GM18526 (cell line): ENCODE measurements around the gene TMEM19.

ENCODE experiments used
- POLR2A ChIP-seq: IDR thresholded peaks from 3 replicates; pipeline ENCODE4 v1.6.1; 2011; ENCODE audit not compliant: insufficient read length; ENCODE audit errors: extremely low read depth

The TMEM19 gene

DNA sequence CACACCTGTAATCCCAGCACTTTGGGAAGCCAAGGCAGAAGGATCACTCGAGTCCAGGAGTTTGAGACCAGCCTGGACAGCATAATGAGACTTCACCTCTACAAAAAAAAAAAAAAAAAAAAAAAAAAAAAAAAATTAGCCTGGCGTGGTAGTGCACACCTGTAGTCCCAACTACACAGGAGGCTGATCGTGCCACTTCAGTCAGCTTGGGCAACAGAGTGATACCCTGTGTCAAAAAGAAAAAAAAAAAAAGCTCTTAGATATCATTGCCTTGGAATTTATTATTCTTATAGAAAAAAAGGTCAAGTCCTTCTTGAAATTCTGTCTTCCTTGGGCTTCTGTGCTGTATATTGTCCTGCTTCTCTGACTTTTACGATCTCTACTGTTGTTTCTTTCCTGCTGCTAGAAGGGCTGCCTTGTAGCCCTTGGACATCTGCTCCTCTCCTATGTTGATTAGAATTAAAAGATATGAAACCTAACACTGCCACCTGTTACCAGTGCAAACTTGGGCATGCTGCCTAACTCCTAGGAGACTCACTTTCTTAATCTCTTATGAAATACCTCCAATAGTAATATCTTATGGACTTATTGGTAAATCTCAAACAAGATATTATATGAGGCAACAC is 5.7 kb downstream of the TMEM19 start:
- TF ChIP-seq POLR2A: no peak

DNA sequence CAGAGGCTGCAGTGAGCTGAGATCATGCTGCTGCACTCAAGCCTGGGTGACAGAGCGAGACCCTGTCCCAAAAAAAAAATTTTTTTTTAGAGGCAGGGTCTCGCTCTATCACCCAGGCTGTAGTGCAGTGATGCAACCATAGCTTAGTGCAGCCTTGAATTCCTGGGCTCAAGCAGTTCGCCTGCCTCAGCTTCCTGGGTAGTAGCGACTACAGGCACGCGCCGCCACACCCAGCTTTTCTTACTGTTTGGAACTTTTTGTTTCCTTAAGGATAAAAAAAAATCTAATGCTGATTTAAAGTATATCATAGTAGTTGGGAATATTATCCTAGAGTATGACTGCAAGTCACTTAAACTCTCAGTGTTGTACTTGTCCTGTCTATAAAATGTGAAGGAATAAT is 7.2 kb downstream of the TMEM19 start:
- TF ChIP-seq POLR2A: no peak

DNA sequence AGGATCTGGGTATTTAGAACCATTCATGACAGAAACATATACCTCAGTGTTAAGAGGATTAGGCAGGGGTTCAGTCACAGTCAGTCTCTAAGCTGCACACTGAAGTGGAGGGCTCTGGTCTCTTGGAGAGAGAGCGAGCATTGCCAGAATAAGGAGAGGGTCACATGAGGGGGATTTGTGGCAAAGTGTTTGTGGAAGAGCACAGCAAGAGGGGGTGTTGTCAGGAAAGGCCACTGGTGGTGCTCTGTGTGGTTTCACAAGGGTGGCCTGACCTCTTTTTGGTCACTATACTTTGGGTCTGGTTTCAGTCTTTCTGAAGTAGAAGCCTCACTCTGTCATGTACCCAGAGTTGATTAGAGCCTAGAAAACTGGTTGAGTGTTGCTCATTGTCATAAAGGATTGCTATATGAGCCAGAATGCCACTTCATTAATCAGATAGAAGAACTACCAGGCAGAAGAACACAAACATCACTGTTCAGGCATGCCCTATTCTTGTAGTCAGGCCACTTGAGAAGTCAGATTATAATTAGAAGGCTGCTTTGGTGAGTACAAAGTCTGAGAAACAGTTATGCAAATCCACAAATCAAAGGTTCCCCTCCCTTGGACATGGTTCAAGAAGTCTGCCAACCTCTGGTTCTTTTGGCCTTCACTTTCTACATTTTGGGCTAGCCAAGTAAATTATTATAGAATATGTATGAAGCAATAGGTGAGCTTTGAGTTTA is 8.4 kb downstream of the TMEM19 start:
- TF ChIP-seq POLR2A: no peak

DNA sequence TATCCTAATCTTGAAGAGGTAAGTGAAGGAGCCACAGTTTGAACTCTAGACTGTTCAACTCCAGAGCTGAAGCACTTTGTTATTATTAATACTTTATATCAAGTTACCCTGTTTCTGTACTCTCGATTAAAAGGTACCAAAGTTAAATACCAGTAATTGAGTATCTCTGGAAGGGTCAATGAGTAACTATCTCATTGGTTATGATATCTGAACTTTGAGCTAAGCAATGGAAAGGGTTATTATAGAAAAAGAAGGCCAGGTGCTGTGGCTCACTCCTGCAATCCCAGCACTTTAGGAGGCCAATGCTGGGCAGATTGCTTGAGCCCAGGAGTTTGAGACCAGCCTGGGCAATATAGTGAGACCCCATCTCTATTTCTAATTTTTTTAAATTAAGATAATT is 9.9 kb downstream of the TMEM19 start:
- TF ChIP-seq POLR2A: no peak

DNA sequence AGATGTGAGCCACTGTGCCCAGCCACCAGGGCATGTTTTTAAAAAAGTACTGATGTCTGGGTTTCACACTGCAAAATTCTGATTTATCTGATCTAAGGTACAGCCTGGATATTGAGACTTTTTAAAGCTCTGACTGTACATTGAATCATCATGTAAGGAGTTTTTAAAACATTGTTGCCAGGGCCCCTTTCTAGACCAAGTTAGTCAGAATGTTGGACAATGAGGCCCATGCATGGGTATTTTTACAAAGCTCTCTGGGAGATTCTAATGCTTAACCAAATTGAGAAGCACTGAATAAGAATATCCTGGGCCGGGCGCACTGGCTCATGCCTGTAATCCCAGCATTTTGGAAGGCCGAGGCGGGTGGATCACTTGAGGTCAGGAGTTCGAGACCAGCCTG is 16.7 kb downstream of the TMEM19 start:
- TF ChIP-seq POLR2A: no peak

DNA sequence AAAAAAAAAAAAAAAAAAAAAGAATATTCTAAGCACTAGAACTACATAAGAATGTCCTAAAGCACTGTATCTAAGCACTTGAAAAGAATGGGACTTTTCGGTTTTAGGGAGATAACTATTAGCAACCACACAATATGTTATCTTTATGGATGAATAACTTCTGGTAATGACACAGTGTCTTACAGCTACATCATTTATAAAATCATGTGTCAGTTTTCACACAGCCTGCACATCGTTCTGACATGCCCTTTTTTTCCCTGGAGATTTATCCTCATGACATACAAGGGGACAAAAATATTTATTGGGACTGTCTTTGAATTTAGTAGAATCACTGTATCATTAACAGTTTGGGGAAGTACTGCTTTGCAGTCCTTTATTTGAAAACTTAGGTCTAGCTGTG is 17.3 kb downstream of the TMEM19 start:
- no peak for TF ChIP-seq POLR2A

DNA sequence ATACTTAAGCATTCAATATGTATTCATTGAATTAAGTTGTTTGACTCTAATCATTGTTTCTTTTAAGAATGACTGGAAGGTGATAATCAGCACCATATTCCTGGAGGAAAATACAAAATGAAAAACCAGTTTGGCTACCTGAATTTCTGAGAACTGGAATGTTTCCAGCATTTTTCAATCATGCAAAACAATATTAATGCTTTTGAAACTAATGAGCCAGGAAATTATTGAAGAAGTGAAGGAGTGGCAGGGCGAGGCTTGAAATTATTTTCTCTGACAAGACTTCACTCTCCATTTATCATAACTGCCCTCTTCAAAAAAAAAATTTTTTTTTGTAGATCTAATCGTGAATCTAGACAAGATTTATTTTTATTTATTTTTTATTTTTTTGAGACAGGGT is 19.0 kb downstream of the TMEM19 start:
- TF ChIP-seq POLR2A: no peak

DNA sequence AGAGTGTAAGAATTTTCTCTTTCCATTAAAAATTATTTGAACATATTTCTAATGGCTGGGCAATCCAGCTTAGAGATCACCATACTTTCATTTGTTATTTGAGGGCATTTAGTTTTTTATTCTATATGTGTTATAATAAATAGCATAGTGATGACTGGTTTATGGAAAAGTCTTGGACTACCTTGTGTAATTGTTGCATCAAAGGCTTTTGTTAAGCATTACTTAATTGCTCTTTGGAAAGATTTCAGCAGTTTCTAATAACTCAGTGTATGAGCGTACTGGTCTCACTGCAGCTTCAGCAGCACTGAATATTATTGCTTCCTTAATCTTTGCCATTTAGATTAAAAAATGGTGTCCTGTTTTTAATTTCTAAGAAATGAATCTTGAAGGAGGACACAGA is 22.8 kb downstream of the TMEM19 start:
- no peak for TF ChIP-seq POLR2A

DNA sequence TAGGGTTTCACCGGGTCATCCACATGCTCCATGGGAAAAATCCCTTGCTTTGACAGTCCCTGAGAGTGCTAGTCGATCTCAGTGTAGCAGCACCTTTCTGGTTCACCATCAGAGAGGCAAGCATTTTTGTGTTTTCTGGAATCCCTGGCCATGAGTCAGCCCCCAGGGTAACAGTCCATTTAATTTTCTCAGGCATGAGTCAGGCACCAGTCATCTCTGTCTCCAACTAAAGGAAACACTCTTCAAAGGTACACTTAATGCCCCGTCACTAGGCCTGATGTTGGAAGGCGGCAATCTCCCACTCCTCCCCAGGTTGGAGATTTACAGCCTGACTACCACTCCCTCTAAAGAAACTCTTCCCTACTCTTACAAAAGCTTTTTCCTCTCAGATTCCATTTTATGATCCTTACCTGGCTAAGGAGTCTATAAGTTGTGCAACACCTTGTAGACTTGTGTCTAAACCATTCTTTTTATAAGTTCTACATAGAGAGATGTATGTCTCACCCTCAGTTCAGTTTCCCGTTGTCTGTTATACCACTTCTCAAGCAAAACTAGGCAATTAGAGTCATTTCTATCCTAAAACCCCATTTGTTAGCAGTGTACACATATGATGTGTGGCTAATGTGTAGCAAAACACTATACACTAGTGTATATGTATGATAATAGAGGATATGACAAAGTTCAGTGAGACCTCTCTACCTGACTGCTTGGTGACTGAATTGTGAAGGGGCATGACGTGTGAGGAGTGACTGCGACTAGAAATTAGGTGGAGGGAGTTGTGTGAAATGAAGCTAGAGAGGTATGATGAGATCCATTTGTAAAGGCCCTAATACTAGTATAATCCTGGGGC is 24.6 kb downstream of the TMEM19 start:
- no peak for TF ChIP-seq POLR2A

DNA sequence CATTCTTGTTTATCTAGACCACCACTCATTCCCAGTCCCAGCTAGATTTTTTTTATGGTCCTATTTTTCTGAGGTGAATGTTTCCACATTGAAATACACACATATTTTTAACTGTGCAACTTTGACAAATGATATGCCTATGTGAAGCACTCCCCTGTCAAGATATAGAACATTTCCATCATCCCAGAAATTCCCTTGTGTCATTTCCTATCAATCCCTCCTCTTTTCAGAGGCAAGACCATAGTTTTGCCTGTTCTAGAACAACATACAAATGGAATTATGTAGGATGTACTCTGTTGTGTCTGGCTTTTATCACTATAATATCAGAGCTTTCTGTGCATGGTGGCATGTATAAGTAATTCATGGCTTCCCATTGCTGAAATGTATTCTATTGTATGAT is 32.7 kb downstream of the TMEM19 start:
- TF ChIP-seq POLR2A: no peak

DNA sequence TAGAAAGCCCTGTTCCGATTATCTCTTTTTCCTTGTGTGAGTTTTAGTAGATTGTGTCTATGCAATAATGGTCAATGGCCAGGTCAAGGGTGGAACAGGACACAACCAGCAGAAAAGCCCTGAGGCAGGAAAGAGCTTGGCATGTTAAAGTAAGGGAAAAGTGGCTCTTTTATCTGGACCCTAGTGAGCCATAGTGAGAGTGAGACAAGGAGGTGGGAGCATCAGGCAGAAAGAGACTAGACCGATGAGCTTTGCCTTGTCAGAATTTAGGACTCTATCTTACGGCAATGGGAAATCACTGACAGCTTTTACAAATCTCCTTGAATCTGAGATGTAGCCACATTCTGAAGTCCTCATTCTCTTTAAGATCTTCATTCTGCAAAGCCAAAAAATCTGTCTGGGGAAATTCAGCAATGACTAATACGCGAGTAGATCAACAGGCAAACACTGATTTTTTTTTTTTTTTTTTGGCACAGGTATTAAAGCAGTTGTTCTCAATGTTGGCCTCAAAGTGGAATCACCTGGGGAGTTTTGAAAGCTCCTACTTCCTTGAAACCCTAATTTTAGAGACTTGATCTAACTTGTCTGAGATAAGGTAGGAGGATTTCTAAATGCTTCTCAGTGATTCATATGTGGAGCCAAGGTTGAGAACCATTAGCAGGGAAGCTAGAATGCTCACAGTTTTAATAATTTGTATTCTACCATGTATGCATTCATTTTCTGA is 33.9 kb downstream of the TMEM19 start:
- TF ChIP-seq POLR2A: no peak

DNA sequence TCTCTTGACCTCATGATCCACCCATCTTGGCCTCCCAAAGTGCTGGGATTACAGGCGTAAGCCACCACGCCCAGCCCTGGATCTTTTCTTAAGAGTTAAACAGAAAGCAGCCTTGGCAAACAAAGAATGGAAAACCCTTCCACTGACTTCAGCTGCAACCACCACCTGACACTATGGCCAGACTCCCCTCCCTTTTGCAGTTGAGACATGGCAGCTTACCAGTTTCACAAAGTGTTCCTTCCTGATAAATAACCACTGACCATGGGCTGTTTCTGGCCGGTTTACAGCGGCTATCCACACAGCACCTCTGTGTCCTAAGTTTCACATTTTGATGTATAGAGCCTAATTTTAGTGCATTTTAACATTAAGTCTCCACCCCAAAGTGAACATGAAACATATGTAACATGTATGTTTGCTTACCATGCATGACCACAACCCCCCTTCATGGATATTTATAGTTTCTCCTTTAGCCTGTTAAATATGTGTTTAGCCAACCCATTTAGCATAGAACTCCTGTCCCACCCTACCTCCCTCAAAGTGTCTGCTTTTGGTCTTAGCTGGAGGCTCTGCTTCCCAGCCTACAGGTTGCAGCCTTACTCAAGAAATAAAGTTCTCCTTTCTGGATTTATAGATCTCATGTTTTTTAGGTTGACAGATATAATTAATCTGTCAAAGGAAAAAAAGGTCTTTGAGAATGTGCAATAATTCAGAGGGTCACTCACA is 36.1 kb downstream of the TMEM19 start:
- no peak for TF ChIP-seq POLR2A

DNA sequence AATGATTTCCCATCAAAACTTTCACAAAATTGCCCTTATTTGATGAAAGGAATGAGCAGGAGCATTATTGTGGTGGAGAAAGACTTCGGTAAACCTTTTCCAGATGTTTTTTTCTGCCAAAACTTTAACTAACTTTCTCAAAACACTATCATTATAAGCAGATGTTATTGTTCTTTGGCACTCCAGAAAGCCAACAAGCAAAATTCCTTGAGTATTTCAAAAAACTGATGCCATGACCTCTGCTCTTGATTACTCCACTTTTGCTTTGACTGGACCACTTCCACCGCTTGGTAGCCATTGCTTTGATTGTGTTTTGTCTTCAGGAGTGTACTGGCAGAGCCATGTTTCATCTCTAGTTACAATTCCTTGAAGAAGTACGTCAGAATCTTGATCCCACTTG is 39.1 kb downstream of the TMEM19 start:
- TF ChIP-seq POLR2A: no peak

DNA sequence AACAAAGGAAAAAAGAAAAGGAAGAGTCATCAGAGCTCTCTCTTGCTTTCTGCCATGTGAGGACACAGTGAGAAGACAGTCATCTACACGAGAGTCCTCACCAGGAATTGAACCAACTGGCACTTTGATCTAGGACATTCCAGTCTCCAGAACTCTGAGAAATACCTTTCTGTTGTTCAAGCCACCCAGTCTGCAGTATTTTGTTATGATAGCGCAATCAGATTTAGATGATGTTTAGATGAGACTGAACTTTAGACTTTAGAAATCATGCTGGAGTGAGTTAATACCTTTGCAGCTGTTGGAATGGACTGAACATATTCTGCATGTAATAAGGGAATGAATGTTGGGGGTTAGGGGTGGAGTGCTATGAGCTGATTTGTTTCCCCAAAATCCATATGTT is 40.7 kb downstream of the TMEM19 start:
- no peak for TF ChIP-seq POLR2A

DNA sequence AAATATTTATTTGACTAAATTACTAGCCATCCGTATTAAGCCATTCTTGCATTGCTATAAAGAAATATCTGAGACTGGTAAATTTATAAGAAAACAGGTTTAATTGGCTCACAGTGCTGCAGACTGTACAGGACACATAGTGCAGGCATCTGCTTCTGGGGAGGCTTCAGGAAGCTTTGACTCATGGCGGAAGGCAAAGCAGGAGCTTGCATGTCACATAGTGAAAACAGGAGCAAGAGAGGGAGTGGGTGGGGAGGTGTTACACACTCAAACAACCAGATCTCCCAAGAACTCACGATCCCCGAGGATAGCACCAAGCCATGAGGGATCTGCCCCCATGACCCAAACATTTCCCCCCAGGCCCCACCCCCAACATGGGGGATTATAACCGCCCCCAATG is 42.1 kb downstream of the TMEM19 start:
- TF ChIP-seq POLR2A: no peak

DNA sequence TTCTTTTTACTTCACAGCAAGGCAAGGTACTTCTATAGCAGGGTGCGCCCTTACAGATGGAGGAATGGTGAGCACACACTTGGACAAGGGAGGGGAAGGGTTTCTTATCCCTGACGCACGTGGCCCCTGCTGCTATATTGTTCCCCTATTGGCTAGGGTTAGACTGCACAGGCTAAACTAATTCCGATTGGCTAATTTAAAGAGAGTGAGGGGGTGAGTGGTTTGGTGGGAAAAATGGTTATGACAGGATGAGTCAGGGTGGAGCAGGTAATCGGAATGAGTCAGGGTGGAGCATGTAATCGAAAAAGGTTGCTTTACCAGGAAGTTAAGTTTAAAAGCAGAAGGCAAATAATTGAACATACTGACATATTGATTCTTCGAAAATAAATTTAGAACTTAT is 45.1 kb downstream of the TMEM19 start:
- no peak for TF ChIP-seq POLR2A
